GM23338 (cell line): Measurements from ENCODE around the gene TNNT3. TPM values are rescaled to one million over a fixed set of nuclear protein-coding genes. Genes with fewer than 3 reads are reported as not detected.

Experiments
- ATAC-seq: fragments of 200-7000 bp; cut with Tn5 transposase; 3 replicates; pipeline ENCODE4 v1.9.1; 2020
- DNase-seq: peaks from one replicate; pipeline ENCODE4 v3.0.0-alpha.2; 2015; ENCODE audit warnings: low spot score
- H2AFZ ChIP-seq: fragments of 200-600 bp; sonication (generic); 2 replicates; pipeline ENCODE4 v1.8.0; 2016; ENCODE audit warnings: antibody characterized with exemption, mild to moderate bottlenecking, moderate library complexity
- H3F3A ChIP-seq: fragments of 200-600 bp; sonication (generic); replicated peaks from 2 replicates; pipeline ENCODE4 v1.8.0; 2017; ENCODE audit warnings: antibody characterized with exemption, mixed run types, low read depth
- H3K27ac ChIP-seq: fragments of 200-600 bp; sonication (generic); 2 replicates; pipeline ENCODE4 v1.6.1; 2016; ENCODE audit warnings: low read depth
- H3K27me3 ChIP-seq: fragments of 200-600 bp; sonication (generic); 2 replicates; pipeline ENCODE4 v1.8.0; 2016; ENCODE audit warnings: mild to moderate bottlenecking, mixed run types, moderate library complexity; ENCODE audit not compliant: insufficient read depth
- H3K36me3 ChIP-seq: fragments of 200-600 bp; sonication (generic); 2 replicates; pipeline ENCODE4 v1.8.0; 2016; ENCODE audit warnings: mild to moderate bottlenecking; ENCODE audit not compliant: insufficient read depth
- H3K4me1 ChIP-seq: fragments of 200-600 bp; sonication (generic); 2 replicates; pipeline ENCODE4 v1.8.0; 2016; ENCODE audit warnings: mild to moderate bottlenecking, moderate library complexity; ENCODE audit not compliant: insufficient read depth
- H3K4me2 ChIP-seq: fragments of 200-600 bp; sonication (generic); 2 replicates; pipeline ENCODE4 v1.7.1; 2017; ENCODE audit warnings: mixed run types
- H3K4me3 ChIP-seq: fragments of 200-600 bp; sonication (generic); 2 replicates; pipeline ENCODE4 v1.6.1; 2016; ENCODE audit warnings: mixed run types
- H3K79me2 ChIP-seq: fragments of 200-600 bp; sonication (generic); replicated peaks from 2 replicates; pipeline ENCODE4 v1.8.0; 2017; ENCODE audit warnings: mild to moderate bottlenecking; ENCODE audit not compliant: insufficient read depth
- H3K9me2 ChIP-seq: fragments of 200-600 bp; sonication (generic); 2 replicates; pipeline ENCODE4 v1.8.0; 2017; ENCODE audit not compliant: insufficient read depth
- H4K20me1 ChIP-seq: fragments of 200-600 bp; sonication (generic); replicated peaks from 2 replicates; pipeline ENCODE4 v1.8.0; 2017; ENCODE audit warnings: mild to moderate bottlenecking; ENCODE audit not compliant: insufficient read depth
- H3K27ac Mint-ChIP-seq: 2 replicates; pipeline ENCODE4 v1.8.0; 2020; ENCODE audit warnings: inconsistent platforms, mild to moderate bottlenecking, moderate library complexity, mixed read lengths
- H3K27me3 Mint-ChIP-seq: 3 replicates; pipeline ENCODE4 v1.8.0; 2022; ENCODE audit warnings: low read depth, mild to moderate bottlenecking, moderate library complexity, mixed read lengths, inconsistent platforms; ENCODE audit not compliant: insufficient read depth, poor library complexity
- H3K36me3 Mint-ChIP-seq: 3 replicates; pipeline ENCODE4 v1.8.0; 2021; ENCODE audit warnings: low read depth, mild to moderate bottlenecking, inconsistent platforms, moderate library complexity, mixed read lengths
- H3K4me1 Mint-ChIP-seq: 3 replicates; pipeline ENCODE4 v1.8.0; 2020; ENCODE audit warnings: mild to moderate bottlenecking, inconsistent platforms, mixed read lengths
- H3K4me3 Mint-ChIP-seq: 3 replicates; pipeline ENCODE4 v1.8.0; 2021; ENCODE audit warnings: moderate library complexity, mild to moderate bottlenecking, inconsistent platforms, mixed read lengths
- H3K9me3 Mint-ChIP-seq: 3 replicates; pipeline ENCODE4 v1.8.0; 2020; ENCODE audit warnings: moderate library complexity, mild to moderate bottlenecking, inconsistent platforms, mixed read lengths
- CREB1 ChIP-seq: fragments of 250-450 bp; sonication (Bioruptor Pico); IDR thresholded peaks from 2 replicates; pipeline ENCODE4 v1.5.0; 2020; ENCODE audit warnings: low read depth, mild to moderate bottlenecking, moderate library complexity
- EZH2phosphoT487 ChIP-seq: fragments of 200-600 bp; sonication (generic); IDR thresholded peaks from one replicate; pipeline ENCODE4 v1.8.1; 2018; ENCODE audit warnings: antibody characterized with exemption; ENCODE audit not compliant: unreplicated experiment
- JUNB ChIP-seq: IDR thresholded peaks from one replicate; pipeline ENCODE4 v1.6.1; 2016; ENCODE audit warnings: antibody characterized with exemption; ENCODE audit not compliant: unreplicated experiment
- POLR2AphosphoS5 ChIP-seq: IDR thresholded peaks from 2 replicates; pipeline ENCODE4 v1.6.1; 2016; ENCODE audit warnings: antibody characterized with exemption, low read depth
- ZNF114 ChIP-seq: fragments of 250-450 bp; sonication (Bioruptor Pico); IDR thresholded peaks from 2 replicates; pipeline ENCODE4 v1.5.0; 2020; ENCODE audit warnings: mild to moderate bottlenecking, moderate library complexity
- polyA plus RNA-seq: library from polyadenylated mRNA; unstranded; fragments of >200 nt; fragmentation: Nextera tagmentation; extraction: Ambion mirVana; gene quantifications from 2 replicates; pipeline ENCODE4 v1.2.1, GENCODE V29; 2016
- total RNA-seq: library from RNA; depleted of rRNA; stranded (reverse); fragments of >200 nt; shearing (Covaris generic); gene quantifications from 2 replicates; pipeline ENCODE4 v1.2.3, GENCODE V29; 2014
- TF ChIP-seq, protein P1 (sequence below), 2 experiments: fragments of 200-600 bp in 1 of 2; sonication (generic) in 1 of 2; conservative IDR thresholded peaks; 2 replicates each; pipeline versions ENCODE4 v1.5.1 to v1.6.1; 2016 to 2017; ENCODE audit warnings: antibody characterized with exemption in 2 of 2, low read depth in 2 of 2, mild to moderate bottlenecking in 2 of 2, moderate library complexity in 1 of 2
- TF ChIP-seq, protein P2 (sequence below): fragments of 250-450 bp; sonication (Bioruptor Pico); IDR thresholded peaks from 2 replicates; pipeline ENCODE4 v1.5.0; 2020; ENCODE audit warnings: mild to moderate bottlenecking, moderate library complexity

TNNT3 gene
- total and polyA plus RNA-seq, 2 experiments from 2014 or later: not detected

GRCh38 chr11:1882265-1883238 lies 37.0 kb upstream of the TNNT3 start:
- ATAC-seq (peak; percentile 99), DNase-seq (peak; percentile 90)
- Histone ChIP-seq H3K79me2 (no peaks in the 10 kb centered on the region), H3K36me3 (no peaks in the 10 kb centered on the region), H4K20me1 (no peaks in the 10 kb centered on the region), H3K4me3 (no peak overlapping the region), H3F3A (no peaks in the 10 kb centered on the region), H2AFZ (peak overlapping the region; percentile 32; the same call in 1 of the 2 replicates), H3K27ac (no peak overlapping the region), H3K4me1 (no peaks in the 10 kb centered on the region), H3K27me3 (no peaks in the 10 kb centered on the region), H3K4me2 (no peak overlapping the region), H3K9me2 (no peaks in the 10 kb centered on the region)
- Mint-ChIP-seq H3K9me3 (no peaks in the 10 kb centered on the region), H3K4me3 (no peak overlapping the region), H3K27ac (no peak overlapping the region), H3K36me3 (no peaks in the 10 kb centered on the region), H3K27me3 (peaks cover 3% of the 10 kb centered on the region), H3K4me1 (no peaks in the 10 kb centered on the region)
- TF ChIP-seq, protein P1, sequence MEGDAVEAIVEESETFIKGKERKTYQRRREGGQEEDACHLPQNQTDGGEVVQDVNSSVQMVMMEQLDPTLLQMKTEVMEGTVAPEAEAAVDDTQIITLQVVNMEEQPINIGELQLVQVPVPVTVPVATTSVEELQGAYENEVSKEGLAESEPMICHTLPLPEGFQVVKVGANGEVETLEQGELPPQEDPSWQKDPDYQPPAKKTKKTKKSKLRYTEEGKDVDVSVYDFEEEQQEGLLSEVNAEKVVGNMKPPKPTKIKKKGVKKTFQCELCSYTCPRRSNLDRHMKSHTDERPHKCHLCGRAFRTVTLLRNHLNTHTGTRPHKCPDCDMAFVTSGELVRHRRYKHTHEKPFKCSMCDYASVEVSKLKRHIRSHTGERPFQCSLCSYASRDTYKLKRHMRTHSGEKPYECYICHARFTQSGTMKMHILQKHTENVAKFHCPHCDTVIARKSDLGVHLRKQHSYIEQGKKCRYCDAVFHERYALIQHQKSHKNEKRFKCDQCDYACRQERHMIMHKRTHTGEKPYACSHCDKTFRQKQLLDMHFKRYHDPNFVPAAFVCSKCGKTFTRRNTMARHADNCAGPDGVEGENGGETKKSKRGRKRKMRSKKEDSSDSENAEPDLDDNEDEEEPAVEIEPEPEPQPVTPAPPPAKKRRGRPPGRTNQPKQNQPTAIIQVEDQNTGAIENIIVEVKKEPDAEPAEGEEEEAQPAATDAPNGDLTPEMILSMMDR (conservative IDR thresholded peaks at IDR 0.05; ENCODE audit: low read depth in 2 of 2): peak; percentile 76 to 93
- TF ChIP-seq ZNF114 (CRISPR knock-in tag): no peak

DNA sequence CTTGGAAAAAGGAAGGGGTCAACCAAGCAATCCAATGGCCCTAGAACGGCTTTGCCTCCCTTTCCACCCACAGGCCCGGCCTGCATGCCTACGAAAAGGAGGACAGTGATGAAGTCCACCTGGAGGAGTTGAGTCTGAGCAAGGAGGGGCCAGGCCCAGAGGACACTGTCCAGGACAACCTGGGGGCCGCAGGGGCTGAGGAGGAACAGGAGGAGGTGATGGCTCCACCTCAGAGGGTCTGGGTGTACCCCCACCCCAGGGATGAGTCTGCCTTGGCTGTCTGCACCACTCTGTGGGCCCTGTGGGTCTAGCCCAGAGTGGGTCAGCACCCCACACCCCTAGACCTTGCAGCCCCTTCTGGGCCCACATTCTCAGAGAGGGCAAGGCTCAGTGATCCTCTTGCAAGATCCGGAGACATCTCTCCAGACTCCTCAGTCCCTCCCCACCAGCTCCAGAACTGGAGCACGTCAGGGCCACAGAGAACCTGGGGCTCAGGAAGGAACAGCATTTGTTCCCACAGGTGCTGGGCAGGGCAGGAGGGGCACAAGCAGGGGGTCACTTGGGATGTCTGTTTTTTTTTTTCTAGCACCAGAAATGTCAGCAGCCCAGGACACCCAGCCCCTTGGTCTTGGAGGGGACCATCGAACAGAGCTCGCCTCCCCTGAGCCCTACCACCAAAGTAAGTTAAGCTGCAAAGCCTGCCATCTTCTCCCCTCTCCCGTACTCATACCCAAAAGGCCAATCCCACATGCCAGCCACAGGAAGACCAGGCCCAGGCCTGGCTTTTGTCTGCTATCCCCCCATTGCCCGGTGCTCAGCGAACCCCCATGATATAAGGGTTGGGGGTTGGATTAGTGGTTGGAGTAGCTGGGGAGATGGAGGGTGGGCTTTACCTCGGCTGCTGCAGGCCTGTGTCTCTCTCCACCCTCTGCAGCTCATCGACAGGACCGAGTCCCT lies 35.9 kb upstream of the TNNT3 start:
- ATAC-seq: no peak
- Histone ChIP-seq H4K20me1 (no peaks in the 10 kb centered on the region), H3K36me3 (no peaks in the 10 kb centered on the region), H3K27me3 (no peaks in the 10 kb centered on the region), H3K4me1 (no peaks in the 10 kb centered on the region), H3K27ac (no peak overlapping the region), H3K79me2 (no peaks in the 10 kb centered on the region), H2AFZ (no peak overlapping the region), H3K4me2 (no peak overlapping the region), H3K4me3 (no peak overlapping the region), H3K9me2 (no peaks in the 10 kb centered on the region), H3F3A (no peaks in the 10 kb centered on the region)
- H3K27ac Mint-ChIP-seq: no peak overlapping the region
- no peaks in the 10 kb centered on the region for H3K4me1 Mint-ChIP-seq
- no peak for DNase-seq
- peaks cover 1% of the 10 kb centered on the region for H3K27me3 Mint-ChIP-seq
- no peaks in the 10 kb centered on the region for H3K9me3 Mint-ChIP-seq
- H3K36me3 Mint-ChIP-seq: no peaks in the 10 kb centered on the region
- H3K4me3 Mint-ChIP-seq: no peak overlapping the region
- TF ChIP-seq EZH2phosphoT487 (no peak), POLR2AphosphoS5 (no peak), CREB1 (CRISPR knock-in tag) (no peak), JUNB (no peak)
- TF ChIP-seq, protein P2, sequence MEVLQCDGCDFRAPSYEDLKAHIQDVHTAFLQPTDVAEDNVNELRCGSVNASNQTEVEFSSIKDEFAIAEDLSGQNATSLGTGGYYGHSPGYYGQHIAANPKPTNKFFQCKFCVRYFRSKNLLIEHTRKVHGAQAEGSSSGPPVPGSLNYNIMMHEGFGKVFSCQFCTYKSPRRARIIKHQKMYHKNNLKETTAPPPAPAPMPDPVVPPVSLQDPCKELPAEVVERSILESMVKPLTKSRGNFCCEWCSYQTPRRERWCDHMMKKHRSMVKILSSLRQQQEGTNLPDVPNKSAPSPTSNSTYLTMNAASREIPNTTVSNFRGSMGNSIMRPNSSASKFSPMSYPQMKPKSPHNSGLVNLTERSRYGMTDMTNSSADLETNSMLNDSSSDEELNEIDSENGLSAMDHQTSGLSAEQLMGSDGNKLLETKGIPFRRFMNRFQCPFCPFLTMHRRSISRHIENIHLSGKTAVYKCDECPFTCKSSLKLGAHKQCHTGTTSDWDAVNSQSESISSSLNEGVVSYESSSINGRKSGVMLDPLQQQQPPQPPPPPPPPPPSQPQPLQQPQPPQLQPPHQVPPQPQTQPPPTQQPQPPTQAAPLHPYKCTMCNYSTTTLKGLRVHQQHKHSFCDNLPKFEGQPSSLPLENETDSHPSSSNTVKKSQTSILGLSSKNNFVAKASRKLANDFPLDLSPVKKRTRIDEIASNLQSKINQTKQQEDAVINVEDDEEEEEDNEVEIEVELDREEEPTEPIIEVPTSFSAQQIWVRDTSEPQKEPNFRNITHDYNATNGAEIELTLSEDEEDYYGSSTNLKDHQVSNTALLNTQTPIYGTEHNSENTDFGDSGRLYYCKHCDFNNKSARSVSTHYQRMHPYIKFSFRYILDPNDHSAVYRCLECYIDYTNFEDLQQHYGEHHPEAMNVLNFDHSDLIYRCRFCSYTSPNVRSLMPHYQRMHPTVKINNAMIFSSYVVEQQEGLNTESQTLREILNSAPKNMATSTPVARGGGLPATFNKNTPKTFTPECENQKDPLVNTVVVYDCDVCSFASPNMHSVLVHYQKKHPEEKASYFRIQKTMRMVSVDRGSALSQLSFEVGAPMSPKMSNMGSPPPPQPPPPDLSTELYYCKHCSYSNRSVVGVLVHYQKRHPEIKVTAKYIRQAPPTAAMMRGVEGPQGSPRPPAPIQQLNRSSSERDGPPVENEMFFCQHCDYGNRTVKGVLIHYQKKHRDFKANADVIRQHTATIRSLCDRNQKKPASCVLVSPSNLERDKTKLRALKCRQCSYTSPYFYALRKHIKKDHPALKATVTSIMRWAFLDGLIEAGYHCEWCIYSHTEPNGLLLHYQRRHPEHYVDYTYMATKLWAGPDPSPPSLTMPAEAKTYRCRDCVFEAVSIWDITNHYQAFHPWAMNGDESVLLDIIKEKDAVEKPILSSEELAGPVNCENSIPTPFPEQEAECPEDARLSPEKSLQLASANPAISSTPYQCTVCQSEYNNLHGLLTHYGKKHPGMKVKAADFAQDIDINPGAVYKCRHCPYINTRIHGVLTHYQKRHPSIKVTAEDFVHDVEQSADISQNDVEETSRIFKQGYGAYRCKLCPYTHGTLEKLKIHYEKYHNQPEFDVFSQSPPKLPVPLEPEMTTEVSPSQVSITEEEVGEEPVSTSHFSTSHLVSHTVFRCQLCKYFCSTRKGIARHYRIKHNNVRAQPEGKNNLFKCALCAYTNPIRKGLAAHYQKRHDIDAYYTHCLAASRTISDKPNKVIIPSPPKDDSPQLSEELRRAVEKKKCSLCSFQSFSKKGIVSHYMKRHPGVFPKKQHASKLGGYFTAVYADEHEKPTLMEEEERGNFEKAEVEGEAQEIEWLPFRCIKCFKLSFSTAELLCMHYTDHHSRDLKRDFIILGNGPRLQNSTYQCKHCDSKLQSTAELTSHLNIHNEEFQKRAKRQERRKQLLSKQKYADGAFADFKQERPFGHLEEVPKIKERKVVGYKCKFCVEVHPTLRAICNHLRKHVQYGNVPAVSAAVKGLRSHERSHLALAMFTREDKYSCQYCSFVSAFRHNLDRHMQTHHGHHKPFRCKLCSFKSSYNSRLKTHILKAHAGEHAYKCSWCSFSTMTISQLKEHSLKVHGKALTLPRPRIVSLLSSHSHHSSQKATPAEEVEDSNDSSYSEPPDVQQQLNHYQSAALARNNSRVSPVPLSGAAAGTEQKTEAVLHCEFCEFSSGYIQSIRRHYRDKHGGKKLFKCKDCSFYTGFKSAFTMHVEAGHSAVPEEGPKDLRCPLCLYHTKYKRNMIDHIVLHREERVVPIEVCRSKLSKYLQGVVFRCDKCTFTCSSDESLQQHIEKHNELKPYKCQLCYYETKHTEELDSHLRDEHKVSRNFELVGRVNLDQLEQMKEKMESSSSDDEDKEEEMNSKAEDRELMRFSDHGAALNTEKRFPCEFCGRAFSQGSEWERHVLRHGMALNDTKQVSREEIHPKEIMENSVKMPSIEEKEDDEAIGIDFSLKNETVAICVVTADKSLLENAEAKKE (CRISPR knock-in tag): no peak
- TF ChIP-seq, protein P1 (conservative IDR thresholded peaks at IDR 0.05; ENCODE audit: low read depth in 2 of 2): no peak
